CD4-positive, alpha-beta T cell treated with Interleukin-2 at 100 ng/mL for 4 hours (primary cell): ENCODE results near the gene NFIC.
"Not testable (repeated sequence)": the region's sequence is repeated elsewhere in the genome, so short reads cannot be mapped to it uniquely, and the experiment has no call there.

ENCODE experiments used
- DNase-seq: peaks from one replicate; pipeline ENCODE4 v3.0.0-alpha.2; 2020; ENCODE audit warnings: low spot score

Gene NFIC

GRCh38 chr19:3399311-3399710 is 32.9 kb downstream of the NFIC start:
- not testable (repeated sequence) for DNase-seq

DNA sequence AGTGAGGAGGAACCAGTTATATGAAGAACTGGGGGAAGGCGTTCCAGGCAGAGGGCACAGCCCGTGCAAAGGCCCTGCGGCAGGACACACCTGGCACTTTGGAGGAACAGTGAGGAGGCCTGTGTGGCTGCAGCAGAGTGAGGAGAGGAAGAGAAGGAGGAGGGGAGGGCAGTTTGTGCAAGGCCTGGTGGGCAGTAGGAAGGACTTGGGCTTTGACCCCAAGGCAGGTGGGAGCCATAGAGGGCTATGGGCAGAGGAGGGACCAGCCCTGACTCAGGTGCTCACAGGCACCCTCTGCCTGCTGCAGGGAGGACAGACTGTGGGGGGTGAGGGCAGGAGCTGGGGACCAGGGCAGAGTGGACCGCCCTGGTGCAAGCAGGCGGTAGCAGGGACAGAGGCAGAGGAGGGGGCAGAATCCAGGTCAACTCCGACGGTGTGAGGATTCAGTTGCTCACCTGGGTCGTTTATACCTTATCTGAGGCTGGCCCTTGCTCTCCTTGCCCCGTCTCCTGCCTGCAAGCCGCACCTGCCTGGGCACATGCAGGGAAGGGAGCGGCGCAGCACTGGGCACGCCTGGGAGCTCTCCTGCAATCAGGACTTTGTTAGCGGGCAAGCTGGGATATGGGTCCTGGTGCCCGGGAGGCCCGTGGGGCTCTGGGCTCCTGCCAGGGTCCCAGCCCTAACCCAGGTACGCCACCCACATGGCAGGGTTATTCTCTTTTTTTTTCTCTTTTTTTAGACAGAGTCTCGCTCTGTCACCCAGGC is 34.8 kb downstream of the NFIC start:
- no peak for DNase-seq

GRCh38 chr19:3402631-3403443 is 36.5 kb downstream of the NFIC start:
- DNase-seq: no peak

- no peak for DNase-seq
Measured at GRCh38 chr19:3403489-3404323, 37.3 kb downstream of the NFIC start.

GRCh38 chr19:3404324-3405260 is 38.2 kb downstream of the NFIC start:
- no peak for DNase-seq

DNA sequence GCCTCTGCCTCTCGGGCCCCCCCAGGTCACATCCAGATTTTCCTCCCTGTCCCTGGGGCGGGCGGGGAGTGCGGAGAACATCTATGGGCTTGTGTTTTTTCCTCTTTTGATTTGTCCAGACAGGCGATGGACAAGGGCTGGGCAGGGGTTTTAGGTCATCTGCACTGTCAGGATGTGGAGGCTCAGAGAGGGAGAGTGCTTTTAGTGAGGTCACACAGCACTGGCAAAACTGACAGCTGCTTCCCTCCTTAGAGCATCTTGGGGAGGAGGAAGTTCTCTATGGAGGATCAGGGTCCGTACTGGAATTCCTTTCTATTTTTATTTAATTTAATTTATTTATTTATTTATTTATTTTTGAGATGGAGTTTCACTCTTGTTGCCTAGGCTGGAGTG is 38.9 kb downstream of the NFIC start:
- no peak for DNase-seq

- no peak for DNase-seq
Measured at GRCh38 chr19:3406571-3407111, 40.3 kb downstream of the NFIC start.

GRCh38 chr19:3407556-3408516 is 41.5 kb downstream of the NFIC start:
- no peak for DNase-seq

DNA sequence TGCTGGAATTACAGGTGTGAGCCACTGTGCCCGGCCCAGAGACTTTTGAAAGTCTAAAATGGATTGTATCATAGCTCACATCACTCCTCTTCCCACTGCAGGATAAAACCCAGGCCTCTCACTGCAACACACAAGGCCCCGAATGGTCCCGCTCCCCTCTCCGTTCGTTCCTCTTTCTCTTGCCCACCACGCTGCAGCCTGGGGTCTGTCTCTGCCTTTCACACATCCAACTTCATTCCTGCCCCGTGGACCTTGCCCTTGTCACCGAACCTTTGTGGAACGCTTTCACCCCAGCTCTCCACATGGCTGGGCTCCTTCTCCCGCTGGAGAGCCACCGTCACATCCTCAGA is 42.6 kb downstream of the NFIC start:
- DNase-seq: no peak

GRCh38 chr19:3409346-3410064 is 43.1 kb downstream of the NFIC start:
- DNase-seq: no peak

- no peak for DNase-seq
Measured at GRCh38 chr19:3411636-3412035, 45.3 kb downstream of the NFIC start.

DNA sequence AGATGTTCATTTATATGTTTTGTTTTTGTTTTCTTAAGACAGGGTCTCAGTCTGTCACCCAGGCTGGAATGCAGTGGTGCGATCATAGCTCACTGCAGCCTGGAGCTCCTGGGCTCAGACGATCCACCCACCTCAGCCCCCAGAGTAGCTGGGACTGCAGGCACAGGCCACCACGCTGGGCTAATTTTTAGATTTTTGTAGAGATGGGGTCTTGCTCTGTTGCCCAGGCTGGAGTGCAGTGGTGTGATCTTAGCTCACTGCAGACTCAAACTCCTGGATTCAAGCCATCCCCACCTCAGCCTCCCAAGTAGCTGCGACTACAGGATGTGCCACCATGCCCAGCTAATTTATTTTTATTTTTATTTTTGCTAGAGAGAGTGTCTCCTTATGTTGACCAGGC is 45.7 kb downstream of the NFIC start:
- DNase-seq: no peak

- DNase-seq: no peak
Measured at GRCh38 chr19:3413796-3414327, 47.5 kb downstream of the NFIC start.

- no peak for DNase-seq
Measured at GRCh38 chr19:3415695-3416094, 49.3 kb downstream of the NFIC start.

GRCh38 chr19:3420244-3420755 is 53.9 kb downstream of the NFIC start:
- DNase-seq: no peak

DNA sequence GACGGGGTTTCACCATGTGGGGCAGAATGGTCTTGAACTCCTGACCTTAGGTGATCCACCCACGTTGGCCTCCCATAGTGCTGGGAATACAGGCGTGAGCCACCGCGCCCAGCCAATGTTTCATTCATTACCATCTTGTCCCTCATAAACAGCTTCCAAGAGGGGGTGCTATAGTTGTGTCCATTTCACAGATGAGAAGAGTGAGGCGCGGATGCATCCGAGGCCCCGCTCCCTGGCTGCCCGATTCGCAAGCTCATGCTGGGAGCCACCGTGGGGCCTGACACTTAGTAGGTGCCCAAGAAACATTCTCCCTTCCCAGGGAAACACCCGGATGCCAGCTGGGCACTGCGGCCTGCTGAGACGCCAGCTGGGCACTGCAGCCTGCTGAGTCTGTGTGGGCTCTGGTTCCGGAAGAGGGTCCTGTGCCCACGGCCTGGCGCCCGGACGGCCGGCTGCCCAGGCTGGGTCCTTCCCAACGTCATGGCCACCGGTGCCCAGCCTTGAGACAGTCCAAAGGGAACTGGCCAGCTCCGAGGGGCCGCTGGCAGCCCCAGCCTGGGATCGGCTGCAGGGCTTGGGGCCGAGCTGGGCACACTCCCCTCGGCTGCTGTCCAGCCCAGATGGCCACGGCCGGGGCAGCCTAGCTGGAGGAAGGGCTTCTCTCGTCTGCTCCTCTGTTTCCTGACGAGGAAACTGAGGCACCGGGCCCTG is 54.7 kb downstream of the NFIC start:
- DNase-seq: no peak

GRCh38 chr19:3421656-3422055 is 55.3 kb downstream of the NFIC start:
- not testable (repeated sequence) for DNase-seq

GRCh38 chr19:3423183-3423829 is 56.9 kb downstream of the NFIC start:
- DNase-seq: no peak
